Measurements from ENCODE around the gene TCF7L2.

Gene TCF7L2

GRCh38 chr10:112919721-112920120 is 30.3 kb upstream of the TCF7L2 start:
- no peak for TF ChIP-seq POLR2A (IDR thresholded peaks at IDR 0.05; ENCODE audit: low read depth, low read length)
- FAIRE-seq (peak; percentile 94), DNase-seq (ENCODE audit: insufficient read length, low spot score) (peak; percentile 72)

- FAIRE-seq (no peak), DNase-seq (ENCODE audit: insufficient read length, low spot score) (no peak)
- TF ChIP-seq POLR2A (IDR thresholded peaks at IDR 0.05; ENCODE audit: low read depth, low read length) = no peak
These were observed 22.9 kb upstream of the TCF7L2 start for GRCh38 chr10:112926906-112927688.

DNA sequence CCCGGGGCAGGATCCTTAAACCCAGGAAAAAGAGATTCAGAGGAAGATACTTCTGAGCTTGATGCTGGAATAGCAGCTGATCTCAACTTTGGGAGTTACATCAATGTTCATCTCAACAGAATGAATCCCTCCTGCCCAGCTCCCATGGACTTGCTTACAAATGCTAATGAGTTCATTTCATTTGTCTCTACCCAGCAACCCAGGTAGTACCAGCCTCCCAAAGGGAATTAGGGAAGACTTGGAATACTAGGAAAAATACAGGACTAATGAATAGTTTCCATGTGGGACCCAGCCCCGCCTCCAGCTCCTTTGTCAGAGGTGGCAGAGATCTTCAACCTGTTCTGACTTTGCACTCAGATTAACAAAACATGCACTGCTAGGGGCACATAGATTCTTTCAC is 22.1 kb upstream of the TCF7L2 start:
- FAIRE-seq = no peak

DNA sequence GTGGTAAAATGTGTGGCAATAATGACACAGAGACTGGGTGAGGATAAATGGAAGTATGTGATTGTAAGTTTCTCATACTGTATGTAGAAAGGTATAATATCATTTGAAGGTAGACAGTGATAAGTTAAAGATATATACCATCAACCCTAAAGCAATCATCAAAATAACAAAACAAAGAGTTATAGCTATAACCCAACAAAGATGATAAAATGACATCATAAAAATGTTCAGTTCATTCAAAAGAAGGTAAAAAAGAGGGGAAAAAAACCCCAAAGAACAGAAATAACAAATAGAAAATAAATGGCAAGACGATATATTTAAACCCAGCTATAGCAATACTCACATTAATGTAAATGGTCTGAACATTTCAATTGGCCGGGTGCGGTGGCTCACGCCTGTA is 17.4 kb upstream of the TCF7L2 start:
- FAIRE-seq (no peak), DNase-seq (ENCODE audit: insufficient read length, low spot score) (no peak)
- TF ChIP-seq POLR2A (IDR thresholded peaks at IDR 0.05; ENCODE audit: low read depth, low read length) = no peak

More for the DNA sequence above, 22.1 kb upstream of the TCF7L2 start:
- TF ChIP-seq POLR2A (IDR thresholded peaks at IDR 0.05; ENCODE audit: low read depth, low read length) = no peak
- no peak for DNase-seq (ENCODE audit: insufficient read length, low spot score)

DNA sequence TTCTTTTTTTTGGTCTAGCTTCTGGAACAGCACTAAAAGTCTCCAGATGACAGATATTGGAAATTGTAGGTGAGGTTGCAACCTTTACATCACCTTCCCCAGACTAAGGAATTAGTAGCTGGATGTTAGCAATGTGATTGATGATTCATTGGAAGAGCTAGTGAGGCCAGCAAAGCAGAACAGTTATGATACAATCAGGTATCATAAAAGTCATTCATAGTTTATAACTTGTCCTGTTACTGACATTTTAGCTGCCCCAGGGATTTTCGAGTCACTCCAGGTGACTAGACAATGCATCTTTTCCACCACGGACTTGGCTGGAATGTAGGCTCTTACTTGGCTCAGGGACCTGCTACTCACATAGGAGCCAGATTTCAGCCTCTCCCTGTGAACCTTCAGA is 15.9 kb upstream of the TCF7L2 start:
- DNase-seq (ENCODE audit: insufficient read length, low spot score) (no peak), FAIRE-seq (no peak)
- TF ChIP-seq POLR2A (IDR thresholded peaks at IDR 0.05; ENCODE audit: low read depth, low read length) = no peak

DNA sequence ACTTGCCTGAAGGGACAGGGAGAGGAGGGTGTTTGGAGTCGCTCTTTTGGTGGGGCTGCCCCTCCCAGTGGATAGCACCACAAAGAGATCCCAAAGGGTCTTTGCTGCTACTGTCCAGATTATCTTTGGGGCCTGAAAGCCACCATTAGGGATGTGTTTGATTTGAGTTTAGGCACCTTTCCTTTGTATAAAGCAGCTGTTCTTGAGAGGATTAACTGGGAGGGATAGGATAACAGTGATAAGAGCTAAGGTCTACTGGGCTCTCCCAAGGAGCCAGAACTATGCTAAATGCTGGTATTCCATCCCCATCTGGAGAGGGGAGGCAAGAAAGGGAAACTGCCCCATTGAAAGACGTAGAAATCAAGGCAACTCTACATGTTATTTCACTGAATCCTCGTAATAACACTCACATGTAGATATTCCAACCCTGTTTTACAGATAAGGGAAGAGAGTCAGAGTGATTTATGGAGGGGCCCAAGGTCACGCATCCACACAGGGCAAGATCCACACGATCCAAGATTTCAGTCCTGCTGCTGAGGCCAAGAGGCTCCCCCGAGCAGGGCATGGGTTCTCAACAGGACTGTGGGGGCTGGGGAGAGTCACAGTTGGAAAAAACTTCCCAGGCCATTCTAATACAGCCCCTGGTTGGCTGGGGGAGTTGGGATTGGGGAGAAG is 11.1 kb upstream of the TCF7L2 start:
- no peak for TF ChIP-seq POLR2A (IDR thresholded peaks at IDR 0.05; ENCODE audit: low read depth, low read length)
- FAIRE-seq (no peak), DNase-seq (ENCODE audit: insufficient read length, low spot score) (no peak)

- FAIRE-seq (no peak), DNase-seq (ENCODE audit: insufficient read length, low spot score) (no peak)
- no peak for TF ChIP-seq POLR2A (IDR thresholded peaks at IDR 0.05; ENCODE audit: low read depth, low read length)
These were observed 4.2 kb upstream of the TCF7L2 start for GRCh38 chr10:112945811-112946210.

GRCh38 chr10:112946649-112947048 is 3.4 kb upstream of the TCF7L2 start:
- DNase-seq (ENCODE audit: insufficient read length, low spot score) = no peak
- TF ChIP-seq POLR2A (IDR thresholded peaks at IDR 0.05; ENCODE audit: low read depth, low read length) = no peak
- FAIRE-seq = no peak

DNA sequence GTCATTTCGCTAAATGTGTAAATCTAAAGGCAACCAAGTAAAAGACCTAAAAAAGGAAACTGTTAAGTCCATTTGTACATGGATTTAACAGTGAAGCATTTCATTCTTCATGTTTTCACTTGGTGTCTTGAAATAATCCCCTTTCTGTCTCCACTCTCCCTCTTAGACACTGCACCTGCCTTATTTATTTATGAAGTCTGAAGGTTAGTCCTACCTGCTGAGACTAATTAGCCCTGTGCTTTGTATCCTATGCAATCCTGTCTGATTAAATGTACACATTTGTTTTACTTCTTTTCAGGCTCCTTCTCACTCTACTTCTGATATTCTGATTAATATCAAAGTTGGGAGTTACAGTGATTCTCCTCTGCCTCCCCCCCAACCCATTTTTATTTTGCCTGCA is 1.9 kb upstream of the TCF7L2 start:
- FAIRE-seq (no peak), DNase-seq (ENCODE audit: insufficient read length, low spot score) (no peak)
- no peak for TF ChIP-seq POLR2A (IDR thresholded peaks at IDR 0.05; ENCODE audit: low read depth, low read length)

DNA sequence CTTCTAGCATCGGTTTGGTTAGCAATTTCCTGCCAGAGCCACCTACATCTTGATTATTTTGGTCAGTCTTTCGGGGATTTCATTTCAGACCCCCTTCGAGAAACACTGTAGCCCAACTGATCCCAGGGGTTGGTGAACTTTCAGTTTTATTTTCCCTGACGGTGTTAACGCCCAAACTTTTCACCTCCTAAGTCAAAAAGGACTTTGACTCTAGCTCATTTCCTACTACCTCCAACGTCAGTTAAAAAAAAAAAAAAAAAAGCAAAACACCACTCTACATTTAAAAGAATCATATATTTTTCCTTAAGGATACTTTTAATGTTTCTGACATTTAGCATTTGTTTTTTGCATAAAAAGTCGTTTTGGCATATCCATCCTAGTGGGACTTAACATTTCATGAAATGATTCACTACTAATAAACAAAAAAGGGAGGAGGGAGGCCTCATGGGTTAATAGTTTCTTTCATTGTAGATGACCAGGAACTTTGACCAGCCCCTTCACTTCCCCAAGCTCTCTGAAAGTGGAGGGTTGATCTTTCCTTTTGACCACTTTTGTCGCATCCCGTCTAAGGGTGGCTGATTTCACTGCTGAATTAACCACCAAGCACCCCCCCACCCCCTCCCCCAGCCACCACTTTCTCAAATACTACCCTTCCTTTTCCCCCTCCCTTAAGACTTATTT is 764 bp upstream of the TCF7L2 start:
- FAIRE-seq (no peak), DNase-seq (ENCODE audit: insufficient read length, low spot score) (no peak)
- TF ChIP-seq POLR2A (IDR thresholded peaks at IDR 0.05; ENCODE audit: low read depth, low read length) = no peak

DNA sequence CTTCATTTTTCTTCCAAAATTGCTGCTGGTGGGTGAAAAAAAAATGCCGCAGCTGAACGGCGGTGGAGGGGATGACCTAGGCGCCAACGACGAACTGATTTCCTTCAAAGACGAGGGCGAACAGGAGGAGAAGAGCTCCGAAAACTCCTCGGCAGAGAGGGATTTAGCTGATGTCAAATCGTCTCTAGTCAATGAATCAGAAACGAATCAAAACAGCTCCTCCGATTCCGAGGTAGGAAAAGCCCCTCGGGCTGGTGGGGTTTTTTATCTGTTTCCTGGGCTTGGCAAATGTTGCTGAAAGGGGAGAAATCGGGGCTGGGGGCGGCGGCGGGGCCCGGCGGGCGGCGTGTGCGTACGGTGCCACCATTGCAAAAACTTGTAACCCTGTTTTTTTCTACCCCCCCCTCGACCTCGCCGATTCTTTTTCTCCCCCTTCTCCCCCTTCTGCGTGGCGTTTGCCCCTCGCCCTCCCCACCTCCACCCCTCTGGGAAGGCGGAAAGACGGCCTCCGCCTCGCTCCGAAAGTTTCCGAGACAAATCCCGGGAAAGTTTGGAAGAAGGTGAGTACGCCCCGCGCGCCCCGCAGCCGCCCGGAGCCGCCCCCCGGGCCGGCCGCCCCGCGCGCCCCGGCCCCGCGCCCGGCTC is 789 bp downstream of the TCF7L2 start:
- no peak for TF ChIP-seq POLR2A (IDR thresholded peaks at IDR 0.05; ENCODE audit: low read depth, low read length)
- no peak for DNase-seq (ENCODE audit: insufficient read length, low spot score)
- FAIRE-seq = no peak

- peak; percentile 51 for DNase-seq (ENCODE audit: insufficient read length, low spot score)
- TF ChIP-seq POLR2A (IDR thresholded peaks at IDR 0.05; ENCODE audit: low read depth, low read length) = peak; percentile 39; the same call in 1 of the 2 replicates
- no peak for FAIRE-seq
These were observed 1.6 kb downstream of the TCF7L2 start for GRCh38 chr10:112951359-112952281.

Measured in H54 (cell line).